Activated naive CD8-positive, alpha-beta T cell treated with anti-CD3 and anti-CD28 coated beads, Interleukin-2, amount 50 U/mL, for 24 hours (primary cell): ENCODE data around the gene IL27RA.

Experiments
- ATAC-seq: fragments of 150-1000 bp; cut with Tn5 transposase; one replicate; pipeline ENCODE4 v1.10.0; 2021
- DNase-seq: peaks from one replicate; pipeline ENCODE4 v3.0.0; 2021
- H3K27ac Mint-ChIP-seq: one replicate; pipeline ENCODE4 v1.8.0; 2021; ENCODE audit warnings: mild to moderate bottlenecking, mixed read lengths
- H3K27me3 Mint-ChIP-seq: one replicate; pipeline ENCODE4 v1.8.0; 2021; ENCODE audit warnings: mixed read lengths
- H3K36me3 Mint-ChIP-seq: one replicate; pipeline ENCODE4 v1.8.0; 2021; ENCODE audit warnings: low read depth, mixed read lengths
- H3K4me1 Mint-ChIP-seq: one replicate; pipeline ENCODE4 v1.8.0; 2021; ENCODE audit warnings: mixed read lengths
- H3K4me3 Mint-ChIP-seq: one replicate; pipeline ENCODE4 v1.8.0; 2021; ENCODE audit warnings: mild to moderate bottlenecking, moderate library complexity, mixed read lengths
- H3K9me3 Mint-ChIP-seq: one replicate; pipeline ENCODE4 v1.8.0; 2021; ENCODE audit warnings: mixed read lengths

IL27RA gene

GRCh38 chr19:14073925-14074838 is 42.6 kb downstream of the IL27RA start:
- DNase-seq (peak; percentile 42), ATAC-seq (no peak)
- Mint-ChIP-seq H3K27ac (peak overlapping the region; percentile 32), H3K27me3 (no peaks in the 10 kb centered on the region), H3K9me3 (no peaks in the 10 kb centered on the region), H3K4me1 (peaks cover 22% of the 10 kb centered on the region), H3K4me3 (peak overlapping the region; percentile 83), H3K36me3 (no peaks in the 10 kb centered on the region)

GRCh38 chr19:14078411-14078810 is 46.8 kb downstream of the IL27RA start:
- DNase-seq = no peak
- Mint-ChIP-seq H3K27me3 (peaks cover 2% of the 10 kb centered on the region), H3K27ac (no peak overlapping the region), H3K36me3 (peaks cover 2% of the 10 kb centered on the region), H3K4me1 (peaks cover 42% of the 10 kb centered on the region), H3K4me3 (no peak overlapping the region), H3K9me3 (no peaks in the 10 kb centered on the region)
- no peak for ATAC-seq

- peaks cover 2% of the 10 kb centered on the region for H3K27me3 Mint-ChIP-seq
- H3K4me3 Mint-ChIP-seq = peak overlapping the region; percentile 93
- peak overlapping the region; percentile 94 for H3K27ac Mint-ChIP-seq
These were observed 49.6 kb downstream of the IL27RA start for GRCh38 chr19:14080887-14081796.

DNA sequence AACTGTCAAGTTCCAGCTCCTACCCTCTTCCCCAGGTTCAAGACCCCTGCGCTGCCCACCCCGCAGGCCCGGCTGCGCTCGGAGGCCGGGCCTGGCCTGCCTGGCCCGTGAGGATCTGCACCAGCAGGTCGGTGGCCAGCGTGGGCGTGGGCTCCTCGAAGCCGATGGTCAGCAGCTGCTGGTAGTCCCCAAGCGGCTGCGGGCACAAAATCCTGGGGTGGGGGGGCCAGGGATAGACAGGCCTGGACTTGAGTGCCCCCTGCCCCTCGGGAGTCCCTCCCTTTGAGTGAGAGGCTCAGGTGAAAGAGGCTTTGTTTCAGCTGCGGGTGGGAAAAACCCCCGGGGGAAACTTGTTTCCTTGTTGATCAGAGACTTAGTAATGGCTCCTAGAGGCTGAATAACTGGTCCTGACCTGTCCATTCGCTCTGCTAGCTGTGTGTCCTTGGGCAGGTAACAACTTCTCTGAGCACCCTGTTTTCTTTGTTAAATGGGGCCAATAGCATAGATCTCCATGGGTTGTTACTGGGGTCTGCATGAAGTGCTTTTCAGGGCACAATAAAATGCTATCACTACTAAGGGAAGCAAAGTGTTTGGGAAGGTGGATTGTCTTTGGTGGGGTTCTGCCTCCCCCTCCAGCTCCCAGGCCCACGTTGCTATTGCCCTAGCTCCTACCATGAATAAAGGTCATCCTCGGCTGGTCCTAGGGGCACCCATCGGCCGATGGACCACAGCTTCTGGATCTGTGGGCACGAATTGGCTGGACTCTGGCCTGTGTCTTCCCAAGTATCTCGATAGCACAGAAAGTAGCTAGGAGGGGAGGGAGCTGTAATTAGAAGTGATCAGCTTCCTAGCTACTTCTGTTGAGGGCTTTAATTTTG is 50.5 kb downstream of the IL27RA start:
- H3K4me3 Mint-ChIP-seq = peak overlapping the region; percentile 93
- ATAC-seq = peak; percentile 5
- DNase-seq = peak; percentile 39
- H3K27me3 Mint-ChIP-seq = peaks cover 2% of the 10 kb centered on the region
- peak overlapping the region; percentile 94 for H3K27ac Mint-ChIP-seq
- no peaks in the 10 kb centered on the region for H3K9me3 Mint-ChIP-seq
- H3K4me1 Mint-ChIP-seq = peaks cover 23% of the 10 kb centered on the region
- peaks cover 2% of the 10 kb centered on the region for H3K36me3 Mint-ChIP-seq

More at GRCh38 chr19:14080887-14081796, 49.6 kb downstream of the IL27RA start:
- H3K36me3 Mint-ChIP-seq = peaks cover 2% of the 10 kb centered on the region
- H3K4me1 Mint-ChIP-seq = peaks cover 25% of the 10 kb centered on the region
- no peaks in the 10 kb centered on the region for H3K9me3 Mint-ChIP-seq
- ATAC-seq (peak; percentile 86), DNase-seq (peak; percentile 99)

- H3K4me1 Mint-ChIP-seq = peaks cover 23% of the 10 kb centered on the region
- DNase-seq (no peak), ATAC-seq (no peak)
- peak overlapping the region; percentile 93 for H3K4me3 Mint-ChIP-seq
- no peak overlapping the region for H3K27ac Mint-ChIP-seq
- peaks cover 2% of the 10 kb centered on the region for H3K27me3 Mint-ChIP-seq
- peaks cover 2% of the 10 kb centered on the region for H3K36me3 Mint-ChIP-seq
- no peaks in the 10 kb centered on the region for H3K9me3 Mint-ChIP-seq
These were observed 51.1 kb downstream of the IL27RA start for GRCh38 chr19:14082675-14082960.

- Mint-ChIP-seq H3K36me3 (peaks cover 14% of the 10 kb centered on the region), H3K9me3 (no peaks in the 10 kb centered on the region), H3K27ac (no peak within 1 kb of the TSS), H3K4me3 (no peak within 1 kb of the TSS), H3K4me1 (peaks cover 24% of the 10 kb centered on the region), H3K27me3 (peaks cover 2% of the 10 kb centered on the region)
- DNase-seq (no peak), ATAC-seq (no peak)
These were observed 53.9 kb downstream of the IL27RA start, which contains the start of gene C19orf67 for GRCh38 chr19:14085309-14085995. Gene C19orf67 (minus strand): TSS chr19:14085783. CDS start chr19:14085627, 156 bp downstream.

DNA sequence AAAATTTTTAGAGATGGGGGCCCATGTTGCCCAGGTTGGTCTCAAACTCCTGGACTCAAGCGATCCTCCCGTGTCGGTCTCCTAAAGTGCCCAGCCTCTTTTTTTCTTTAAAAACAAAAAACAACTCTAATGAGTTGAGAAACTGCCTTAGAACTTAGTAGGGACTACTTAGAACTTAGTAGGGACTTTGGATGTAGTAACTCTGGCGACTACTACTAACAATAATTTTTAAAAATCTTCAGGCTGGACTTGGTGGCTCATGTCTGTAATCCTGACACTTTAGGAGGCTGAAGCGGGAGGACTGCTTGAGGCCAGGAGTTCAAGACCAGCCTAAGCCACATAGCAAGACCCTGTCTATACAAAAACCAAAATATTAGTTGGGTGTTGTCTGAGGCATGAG is 54.5 kb downstream of the IL27RA start:
- H3K27me3 Mint-ChIP-seq = peaks cover 2% of the 10 kb centered on the region

GRCh38 chr19:14088634-14089411 is 57.3 kb downstream of the IL27RA start:
- no peak for DNase-seq

More for the DNA sequence above, 54.5 kb downstream of the IL27RA start:
- DNase-seq (no peak), ATAC-seq (no peak)
- Mint-ChIP-seq H3K27ac (no peak overlapping the region), H3K9me3 (no peaks in the 10 kb centered on the region), H3K4me1 (peaks cover 21% of the 10 kb centered on the region), H3K4me3 (no peak overlapping the region), H3K36me3 (peaks cover 14% of the 10 kb centered on the region)

DNA sequence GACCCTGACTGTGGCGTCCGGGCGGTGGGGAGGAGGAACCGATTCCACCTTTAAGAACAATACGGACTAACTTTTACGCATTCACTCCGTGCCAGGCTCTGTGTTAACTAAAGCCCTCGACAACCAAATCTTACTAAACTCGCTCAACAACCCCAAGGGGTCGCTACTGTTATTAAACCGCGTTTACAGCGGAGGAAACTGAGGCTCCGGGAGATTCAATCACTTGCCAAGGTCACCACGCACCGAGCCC is 57.8 kb downstream of the IL27RA start:
- DNase-seq (no peak), ATAC-seq (no peak)
- peak overlapping the region; percentile 44 for H3K27ac Mint-ChIP-seq

More at GRCh38 chr19:14088634-14089411, 57.3 kb downstream of the IL27RA start:
- peak overlapping the region; percentile 80 for H3K4me3 Mint-ChIP-seq
- peak overlapping the region; percentile 44 for H3K27ac Mint-ChIP-seq
- ATAC-seq = no peak
- H3K36me3 Mint-ChIP-seq = peaks cover 17% of the 10 kb centered on the region
- no peaks in the 10 kb centered on the region for H3K27me3 Mint-ChIP-seq
- H3K4me1 Mint-ChIP-seq = peaks cover 20% of the 10 kb centered on the region
- peaks cover 7% of the 10 kb centered on the region for H3K9me3 Mint-ChIP-seq

DNA sequence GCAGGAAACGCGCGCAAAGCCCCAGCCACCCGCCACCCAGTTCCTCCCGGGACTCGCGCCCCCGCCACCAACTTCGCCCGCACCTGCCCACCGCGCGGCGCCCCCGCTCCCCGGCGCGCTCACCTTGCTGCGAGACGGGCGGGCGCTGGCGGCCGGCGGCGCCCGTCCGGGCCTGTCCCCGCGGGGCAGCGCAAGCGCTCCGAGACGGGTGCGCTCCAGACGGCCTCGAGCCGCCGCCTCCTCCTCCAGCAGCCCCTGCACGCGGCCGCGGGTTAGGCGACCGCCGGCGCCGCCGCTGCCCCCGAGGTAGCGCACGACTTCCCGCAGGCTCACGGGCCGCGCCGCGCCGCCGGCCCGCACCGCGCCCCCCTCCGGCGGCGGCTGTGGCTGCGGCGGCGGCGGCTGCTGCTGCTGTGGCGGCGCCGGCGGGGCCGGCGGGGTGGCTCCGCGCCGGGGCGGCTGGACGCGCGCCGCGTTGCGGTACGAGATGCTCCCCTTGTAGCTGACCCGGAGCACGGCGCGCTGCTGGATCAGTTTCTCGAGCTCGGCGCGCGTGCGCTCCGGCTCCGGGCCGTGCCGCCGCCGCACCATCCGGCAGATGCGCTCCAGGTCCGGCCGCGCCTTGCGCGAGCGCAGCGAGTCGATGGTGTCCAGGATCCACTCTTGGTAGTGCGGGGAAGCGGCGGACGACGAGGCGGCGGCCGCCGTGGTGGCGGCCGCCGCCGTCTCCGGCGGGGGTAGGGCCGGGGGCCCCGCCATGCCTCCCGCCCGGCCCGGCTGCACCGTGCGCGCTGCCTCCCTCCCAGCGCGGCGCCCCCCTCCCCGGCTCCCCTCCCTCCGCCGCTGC is 58.3 kb downstream of the IL27RA start:
- DNase-seq = peak; percentile 58

More for the DNA sequence above, 57.8 kb downstream of the IL27RA start:
- Mint-ChIP-seq H3K9me3 (peaks cover 7% of the 10 kb centered on the region), H3K36me3 (peaks cover 17% of the 10 kb centered on the region), H3K4me1 (peaks cover 20% of the 10 kb centered on the region), H3K4me3 (peak overlapping the region; percentile 80), H3K27me3 (no peaks in the 10 kb centered on the region)

GRCh38 chr19:14090509-14091080 is 59.0 kb downstream of the IL27RA start, which contains the start of gene SAMD1:
Gene SAMD1 (minus strand): TSS chr19:14090751.
- DNase-seq (peak; percentile 82), ATAC-seq (peak; percentile 57)
- Mint-ChIP-seq H3K36me3 (peaks cover 17% of the 10 kb centered on the region), H3K27me3 (no peaks in the 10 kb centered on the region), H3K27ac (peak within 1 kb of the TSS; percentile 96), H3K9me3 (peaks cover 7% of the 10 kb centered on the region), H3K4me1 (peaks cover 20% of the 10 kb centered on the region), H3K4me3 (peak within 1 kb of the TSS; percentile 90)

More for the DNA sequence above, 58.3 kb downstream of the IL27RA start:
- ATAC-seq = peak; percentile 13
- Mint-ChIP-seq H3K4me1 (peaks cover 20% of the 10 kb centered on the region), H3K36me3 (peaks cover 17% of the 10 kb centered on the region), H3K27ac (peak overlapping the region; percentile 44), H3K27me3 (no peaks in the 10 kb centered on the region), H3K9me3 (peaks cover 7% of the 10 kb centered on the region), H3K4me3 (peak overlapping the region; percentile 80)
